NAMALWA (cell line): ENCODE data around the gene RTL9.
"Not testable (repeated sequence)": the region's sequence is repeated elsewhere in the genome, so short reads cannot be mapped to it uniquely, and the experiment has no call there.

Source experiments
- DNase-seq: peaks from one replicate; pipeline ENCODE4 v3.0.0-alpha.2; 2015; ENCODE audit warnings: low spot score

RTL9 gene

DNA sequence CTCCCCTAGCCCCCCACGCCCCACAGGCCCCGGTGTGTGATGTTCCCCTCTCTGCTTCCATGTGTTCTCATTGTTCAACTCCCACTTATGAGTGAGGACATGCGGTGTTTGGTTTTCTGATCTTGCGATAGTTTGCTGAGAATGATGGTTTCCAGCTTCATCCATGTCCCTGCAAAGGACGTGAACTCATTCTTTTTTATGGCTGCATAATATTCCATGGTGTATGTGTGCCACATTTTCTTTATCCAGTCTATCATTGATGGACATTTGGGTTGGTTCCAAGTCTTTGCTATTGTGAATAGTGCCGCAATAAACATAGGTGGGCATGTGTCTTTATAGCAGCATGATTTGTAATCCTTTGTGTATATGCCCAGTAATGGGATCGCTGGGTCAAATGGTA, 47.6 kb downstream of the RTL9 start:
- not testable (repeated sequence) for DNase-seq

DNA sequence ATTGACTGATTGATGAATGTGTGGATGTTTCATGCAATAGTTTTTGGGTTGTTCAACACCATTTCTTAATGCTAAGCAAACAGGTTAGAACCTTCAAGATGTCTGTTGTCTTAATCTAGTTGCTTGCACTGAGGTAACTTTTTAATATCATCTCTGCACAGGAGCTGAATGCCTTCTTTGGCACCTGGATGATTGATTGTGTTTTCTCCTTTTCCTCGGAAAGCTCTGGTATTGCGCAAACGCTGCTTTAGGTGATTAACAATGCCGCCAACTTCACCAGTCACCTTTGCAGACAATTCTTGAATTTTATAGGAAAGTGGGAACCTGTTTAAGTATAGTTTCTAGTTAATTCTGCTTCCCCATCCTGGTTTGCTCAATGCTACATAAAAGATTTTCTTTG, 48.2 kb downstream of the RTL9 start:
- no peak for DNase-seq

DNA sequence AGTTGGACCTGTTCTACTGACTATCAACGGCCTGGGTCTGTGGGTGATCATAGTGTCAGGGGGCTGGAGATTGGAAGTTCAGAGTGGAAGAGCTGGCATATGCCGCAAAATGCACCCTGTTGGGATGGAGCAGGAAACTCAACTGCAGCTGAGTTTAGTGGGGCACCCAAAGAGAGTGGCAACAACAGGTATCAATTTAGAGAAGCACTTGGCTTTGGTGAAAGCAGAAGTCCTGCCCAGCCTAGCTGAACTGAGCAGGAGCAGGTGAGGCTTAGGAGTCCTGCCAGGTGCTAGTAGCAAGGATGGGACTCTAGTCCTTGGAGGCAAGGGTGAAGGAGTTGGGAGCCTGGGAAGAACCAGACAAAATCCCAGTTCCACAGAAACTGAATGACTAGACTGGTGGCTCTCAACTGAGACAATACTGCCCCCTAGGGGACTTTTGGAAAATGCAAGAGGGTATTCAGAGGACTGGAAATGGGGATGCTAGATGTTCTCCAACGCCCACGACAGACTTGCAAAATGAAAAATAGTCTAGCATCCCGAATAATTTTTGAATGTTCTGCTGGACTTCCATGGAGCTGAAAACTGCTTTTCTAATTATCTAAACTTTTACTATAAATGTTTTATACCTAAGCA, 49.4 kb downstream of the RTL9 start:
- DNase-seq = peak; percentile 69
